ENCODE measurements around the gene KANK4.
"Not testable (repeated sequence)": the region's sequence is repeated elsewhere in the genome, so short reads cannot be mapped to it uniquely, and the experiment has no call there.

Gene KANK4

DNA sequence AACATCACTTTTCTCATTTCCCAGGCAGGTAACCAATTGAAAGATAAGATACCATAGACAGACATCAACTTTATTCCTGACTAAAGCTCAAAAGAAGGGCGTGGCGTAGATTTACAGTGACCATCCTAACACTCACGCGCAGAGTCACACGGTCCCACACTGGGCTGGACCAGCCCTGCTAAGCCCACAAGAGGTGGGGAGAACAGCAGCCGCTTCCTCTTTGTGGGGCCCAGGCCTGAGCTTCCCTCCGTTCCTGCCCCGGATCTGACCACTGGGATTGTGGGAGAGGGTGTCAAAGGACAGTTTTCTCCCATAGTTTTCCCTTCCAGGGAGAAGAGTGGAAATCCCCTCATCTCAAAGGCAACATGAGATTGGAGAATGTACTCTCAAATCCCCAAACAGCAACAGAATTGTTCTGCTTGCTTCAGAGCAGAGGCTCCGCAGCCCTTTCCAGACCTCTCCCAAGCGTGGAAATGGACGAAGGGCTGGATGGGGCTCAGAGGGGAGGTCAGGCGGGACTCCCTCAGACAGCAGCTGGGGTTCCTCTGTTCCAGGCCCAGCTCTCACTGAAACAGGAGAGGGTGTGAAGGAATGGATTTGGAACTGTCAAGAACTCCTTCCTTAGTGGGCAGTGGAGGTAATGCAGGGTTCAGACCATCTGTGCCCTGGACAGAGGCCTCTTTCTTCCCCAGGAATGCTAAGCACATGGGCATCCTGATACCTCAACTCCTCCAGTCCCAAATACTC lies 90.9 kb downstream of the KANK4 start:
- H3K4me3 ChIP-seq (replicated peaks in 1 of 2; ENCODE audit: low read depth in 2 of 2, low read length in 2 of 2), result no peak overlapping the region
- DNase-seq (ENCODE audit: low read depth in 2 of 2), result no peak
- TF ChIP-seq, protein P1, sequence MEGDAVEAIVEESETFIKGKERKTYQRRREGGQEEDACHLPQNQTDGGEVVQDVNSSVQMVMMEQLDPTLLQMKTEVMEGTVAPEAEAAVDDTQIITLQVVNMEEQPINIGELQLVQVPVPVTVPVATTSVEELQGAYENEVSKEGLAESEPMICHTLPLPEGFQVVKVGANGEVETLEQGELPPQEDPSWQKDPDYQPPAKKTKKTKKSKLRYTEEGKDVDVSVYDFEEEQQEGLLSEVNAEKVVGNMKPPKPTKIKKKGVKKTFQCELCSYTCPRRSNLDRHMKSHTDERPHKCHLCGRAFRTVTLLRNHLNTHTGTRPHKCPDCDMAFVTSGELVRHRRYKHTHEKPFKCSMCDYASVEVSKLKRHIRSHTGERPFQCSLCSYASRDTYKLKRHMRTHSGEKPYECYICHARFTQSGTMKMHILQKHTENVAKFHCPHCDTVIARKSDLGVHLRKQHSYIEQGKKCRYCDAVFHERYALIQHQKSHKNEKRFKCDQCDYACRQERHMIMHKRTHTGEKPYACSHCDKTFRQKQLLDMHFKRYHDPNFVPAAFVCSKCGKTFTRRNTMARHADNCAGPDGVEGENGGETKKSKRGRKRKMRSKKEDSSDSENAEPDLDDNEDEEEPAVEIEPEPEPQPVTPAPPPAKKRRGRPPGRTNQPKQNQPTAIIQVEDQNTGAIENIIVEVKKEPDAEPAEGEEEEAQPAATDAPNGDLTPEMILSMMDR (IDR thresholded peaks at IDR 0.05; ENCODE audit: low read depth, low read length), result no peak

DNA sequence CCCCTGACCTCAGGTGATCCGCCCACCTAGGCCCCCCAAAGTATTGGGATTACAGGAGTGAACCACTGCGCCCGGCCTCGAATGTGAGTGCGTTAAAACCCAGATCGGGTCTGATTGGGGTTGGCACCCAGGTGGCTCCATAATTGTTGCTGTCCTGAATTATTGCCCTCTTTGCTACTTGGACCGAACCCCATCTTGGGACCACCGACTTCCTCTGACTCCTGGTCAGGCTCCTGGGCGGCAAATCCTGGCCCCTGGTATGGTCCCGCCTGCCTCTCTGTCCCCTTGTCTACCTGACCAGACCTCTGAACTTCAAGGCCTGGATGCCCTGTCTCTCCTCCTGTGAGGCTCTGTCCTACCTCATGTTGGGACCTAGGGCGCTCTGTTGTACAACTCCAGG lies 91.7 kb downstream of the KANK4 start:
- TF ChIP-seq, protein P1 (IDR thresholded peaks at IDR 0.05; ENCODE audit: low read depth, low read length), result no peak
- no peak for DNase-seq (ENCODE audit: low read depth in 2 of 2)
- H3K4me3 ChIP-seq (replicated peaks in 1 of 2; ENCODE audit: low read depth in 2 of 2, low read length in 2 of 2), result no peak overlapping the region

DNA sequence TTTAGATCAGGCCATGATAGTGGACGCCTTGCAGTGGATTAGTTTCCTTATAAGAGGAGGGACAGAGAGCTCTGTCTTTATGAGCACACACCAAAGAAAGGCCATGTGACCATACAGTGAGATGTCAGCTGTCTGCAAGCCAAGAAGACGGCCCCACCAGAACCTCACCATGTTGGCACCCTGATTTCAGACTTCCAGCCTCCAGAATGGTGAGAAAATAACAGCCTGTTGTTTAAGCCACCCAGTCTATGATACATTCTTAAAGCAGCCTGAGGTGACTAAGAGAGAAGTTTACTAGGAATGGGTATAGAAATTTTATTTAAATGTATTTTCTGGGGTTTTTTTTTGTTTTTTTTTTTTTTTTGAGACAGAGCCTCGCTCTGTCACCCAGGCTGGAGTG lies 95.1 kb downstream of the KANK4 start:
- TF ChIP-seq, protein P1 (IDR thresholded peaks at IDR 0.05; ENCODE audit: low read depth, low read length), result no peak
- H3K4me3 ChIP-seq (replicated peaks in 1 of 2; ENCODE audit: low read depth in 2 of 2, low read length in 2 of 2), result no peak overlapping the region
- no peak for DNase-seq (ENCODE audit: low read depth in 2 of 2)

DNA sequence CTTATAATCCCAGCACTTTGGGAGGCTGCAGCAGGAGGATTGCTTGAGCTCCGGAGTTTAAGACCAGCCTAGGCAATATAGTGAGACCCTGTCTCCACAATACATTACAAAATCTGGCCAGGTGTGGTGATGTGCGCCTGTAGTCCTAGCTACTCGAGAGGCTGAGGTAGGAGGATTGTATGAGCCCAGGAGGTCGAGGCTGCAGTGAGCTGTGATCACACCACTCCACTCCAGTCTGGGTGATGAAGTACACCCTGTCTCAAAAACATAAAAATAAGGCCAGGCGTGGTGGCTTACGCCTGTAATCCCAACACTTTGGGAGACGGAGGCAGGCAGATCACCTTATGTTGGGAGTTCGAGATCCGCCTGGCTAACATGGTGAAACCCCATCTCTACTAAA lies 96.9 kb downstream of the KANK4 start:
- TF ChIP-seq, protein P1 (IDR thresholded peaks at IDR 0.05; ENCODE audit: low read depth, low read length), result no peak
- H3K4me3 ChIP-seq (replicated peaks in 1 of 2; ENCODE audit: low read depth in 2 of 2, low read length in 2 of 2), result no peak overlapping the region
- no peak for DNase-seq (ENCODE audit: low read depth in 2 of 2)

DNA sequence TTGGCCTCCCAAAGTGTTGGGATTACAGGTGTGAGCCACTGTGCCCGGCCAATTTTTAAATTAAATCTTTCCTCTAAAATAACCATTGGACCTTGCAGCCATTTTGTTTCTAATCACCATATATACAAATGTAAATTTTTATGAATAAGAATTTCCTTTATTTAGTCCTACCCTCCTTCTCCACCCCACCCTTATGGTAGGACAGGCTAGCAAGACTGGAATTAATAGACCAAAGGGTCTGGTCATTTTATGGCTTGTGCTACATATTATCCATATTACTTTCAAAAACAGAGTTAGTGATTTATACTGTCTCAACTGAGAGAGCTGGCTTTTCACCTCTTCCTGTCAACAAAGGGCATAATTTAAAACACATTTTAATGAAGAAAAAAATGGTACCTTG lies 98.1 kb downstream of the KANK4 start:
- no peak for DNase-seq (ENCODE audit: low read depth in 2 of 2)
- no peak overlapping the region for H3K4me3 ChIP-seq (replicated peaks in 1 of 2; ENCODE audit: low read depth in 2 of 2, low read length in 2 of 2)
- TF ChIP-seq, protein P1 (IDR thresholded peaks at IDR 0.05; ENCODE audit: low read depth, low read length), result no peak

DNA sequence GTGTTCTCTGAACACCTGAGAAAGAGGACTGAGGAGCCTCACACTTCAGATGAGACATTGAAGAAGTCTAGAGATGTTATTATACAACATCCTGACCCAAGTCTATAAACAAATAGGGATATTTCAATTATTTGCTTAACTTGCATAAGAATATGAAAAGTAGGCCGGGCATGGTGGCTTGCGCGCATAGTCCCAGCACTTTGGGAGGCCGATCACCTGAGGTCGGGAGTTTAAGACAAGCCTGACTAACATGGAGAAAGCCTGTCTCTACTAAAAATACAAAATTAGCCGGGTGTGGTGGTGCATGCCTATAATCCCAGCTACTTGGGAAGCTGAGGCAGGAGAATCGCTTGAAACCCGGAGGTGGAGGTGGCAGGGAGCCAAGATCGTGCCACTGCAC lies 98.8 kb downstream of the KANK4 start:
- not testable (repeated sequence) for DNase-seq (ENCODE audit: low read depth in 2 of 2); H3K4me3 ChIP-seq (replicated peaks in 1 of 2; ENCODE audit: low read depth in 2 of 2, low read length in 2 of 2)

DNA sequence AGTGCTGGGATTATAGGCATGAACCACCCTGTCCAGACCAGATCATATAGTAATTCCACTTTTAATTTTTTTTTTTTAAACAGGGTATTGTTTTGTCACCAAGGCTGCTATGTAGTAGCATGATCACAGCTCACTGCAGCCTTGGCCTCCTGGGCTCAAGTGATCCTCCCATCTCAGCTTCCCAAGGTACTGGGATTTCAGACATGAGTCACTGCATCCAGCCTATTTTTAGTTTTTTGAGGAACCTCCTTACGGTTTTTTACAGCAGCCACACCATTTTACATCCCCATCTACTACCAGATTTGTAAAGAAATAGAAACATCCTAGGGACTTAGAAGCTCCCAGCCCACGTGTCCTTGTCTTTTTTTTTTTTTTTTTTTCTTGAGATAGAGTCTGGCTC lies 100.6 kb downstream of the KANK4 start:
- no peak for DNase-seq (ENCODE audit: low read depth in 2 of 2)
- H3K4me3 ChIP-seq (replicated peaks in 1 of 2; ENCODE audit: low read depth in 2 of 2, low read length in 2 of 2), result no peak overlapping the region
- TF ChIP-seq, protein P1 (IDR thresholded peaks at IDR 0.05; ENCODE audit: low read depth, low read length), result no peak

Measured in cardiac fibroblast (primary cell).